ENCODE measurements around the gene LEMD1.
A peak's percentile ranks its signal among the peaks of the same experiment; 100 is the strongest.

The LEMD1 gene

GRCh38 chr1:205356440-205357139 lies 65.3 kb downstream of the LEMD1 start, which contains the start of gene KLHDC8A:
KLHDC8A (minus strand) TSS chr1:205356922; CDS start chr1:205343604, 13,318 bp downstream.
- no peak within 1 kb of the TSS for H3K4me3 ChIP-seq (ENCODE audit: low read depth, low read length)

DNA sequence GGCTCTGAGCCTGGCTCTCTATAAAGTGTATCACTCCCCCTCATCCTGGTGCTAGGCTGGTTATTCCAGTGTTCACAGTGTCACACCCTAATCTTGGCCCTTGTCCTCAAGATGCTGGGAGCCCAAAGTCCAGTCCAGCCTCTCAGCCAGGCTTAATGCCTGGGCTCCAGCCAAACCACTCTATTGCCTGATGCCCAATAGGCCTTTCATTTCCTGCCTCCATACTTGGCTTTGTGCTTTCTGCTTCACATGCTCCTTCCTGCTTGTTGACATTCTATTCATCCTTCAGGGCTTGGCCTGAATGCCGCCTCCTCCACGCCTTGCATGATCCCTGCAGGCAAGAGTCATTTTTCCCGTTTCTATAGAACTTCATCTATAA lies 66.8 kb downstream of the LEMD1 start:
- no peak overlapping the region for H3K4me3 ChIP-seq (ENCODE audit: low read depth, low read length)

DNA sequence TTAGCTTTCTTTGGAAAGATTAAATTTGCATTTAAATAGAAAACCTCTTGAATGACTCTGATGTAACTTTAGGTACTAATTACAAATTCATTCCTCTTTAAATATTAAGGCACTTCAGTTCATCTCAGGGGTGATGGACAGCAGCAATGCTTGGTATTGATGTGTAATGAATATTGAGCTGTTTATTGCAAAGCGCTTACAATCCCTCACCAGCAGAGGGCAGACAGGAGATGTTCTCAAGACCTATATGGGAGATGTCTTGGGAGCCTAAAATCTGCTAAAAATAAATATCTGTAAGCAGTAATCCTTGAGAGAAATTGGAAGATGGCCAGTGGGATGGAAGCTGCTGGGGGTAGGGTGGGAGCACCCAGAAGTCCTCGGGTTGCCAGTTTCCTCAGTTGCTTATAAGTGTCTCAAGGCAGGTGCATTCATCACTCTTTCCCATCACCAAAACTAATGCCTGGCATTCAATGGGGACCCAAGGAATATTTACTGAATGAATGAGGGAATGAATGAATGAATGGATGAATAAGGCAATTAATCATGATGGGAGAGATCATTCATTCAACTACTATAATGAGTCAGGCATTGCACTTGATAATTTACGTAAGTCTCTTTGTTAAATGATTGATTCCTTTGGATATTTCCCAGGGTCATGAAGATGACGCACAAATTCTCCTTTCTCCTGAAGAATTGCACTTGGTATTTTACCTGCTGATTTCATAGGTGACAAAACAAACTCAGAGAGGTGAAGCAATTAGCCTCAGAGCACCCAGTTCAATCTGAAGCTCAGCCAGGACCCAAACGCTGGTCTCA lies 67.4 kb downstream of the LEMD1 start:
- no peak overlapping the region for H3K4me3 ChIP-seq (ENCODE audit: low read depth, low read length)

DNA sequence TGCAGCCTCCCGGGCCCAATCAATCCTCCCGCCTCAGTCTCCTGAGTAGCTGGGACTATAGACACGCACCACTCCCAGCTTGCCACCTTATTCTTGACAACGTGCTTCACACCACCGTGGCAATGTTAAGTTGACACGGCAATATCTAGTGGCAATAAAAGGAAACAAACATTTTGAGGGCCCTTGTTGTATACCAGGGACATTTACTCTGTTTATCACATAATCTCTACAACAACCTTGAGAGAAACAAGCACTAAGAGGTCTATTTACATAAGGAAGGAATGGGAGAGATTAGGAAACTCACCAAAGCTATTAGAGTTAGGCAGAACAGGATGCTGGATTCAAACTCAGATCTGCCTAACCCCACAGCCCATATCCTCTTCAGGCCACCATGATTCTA lies 68.2 kb downstream of the LEMD1 start:
- H3K4me3 ChIP-seq (ENCODE audit: low read depth, low read length), result no peak overlapping the region

GRCh38 chr1:205353191-205353590 lies 68.7 kb downstream of the LEMD1 start:
- no peak overlapping the region for H3K4me3 ChIP-seq (ENCODE audit: low read depth, low read length)

DNA sequence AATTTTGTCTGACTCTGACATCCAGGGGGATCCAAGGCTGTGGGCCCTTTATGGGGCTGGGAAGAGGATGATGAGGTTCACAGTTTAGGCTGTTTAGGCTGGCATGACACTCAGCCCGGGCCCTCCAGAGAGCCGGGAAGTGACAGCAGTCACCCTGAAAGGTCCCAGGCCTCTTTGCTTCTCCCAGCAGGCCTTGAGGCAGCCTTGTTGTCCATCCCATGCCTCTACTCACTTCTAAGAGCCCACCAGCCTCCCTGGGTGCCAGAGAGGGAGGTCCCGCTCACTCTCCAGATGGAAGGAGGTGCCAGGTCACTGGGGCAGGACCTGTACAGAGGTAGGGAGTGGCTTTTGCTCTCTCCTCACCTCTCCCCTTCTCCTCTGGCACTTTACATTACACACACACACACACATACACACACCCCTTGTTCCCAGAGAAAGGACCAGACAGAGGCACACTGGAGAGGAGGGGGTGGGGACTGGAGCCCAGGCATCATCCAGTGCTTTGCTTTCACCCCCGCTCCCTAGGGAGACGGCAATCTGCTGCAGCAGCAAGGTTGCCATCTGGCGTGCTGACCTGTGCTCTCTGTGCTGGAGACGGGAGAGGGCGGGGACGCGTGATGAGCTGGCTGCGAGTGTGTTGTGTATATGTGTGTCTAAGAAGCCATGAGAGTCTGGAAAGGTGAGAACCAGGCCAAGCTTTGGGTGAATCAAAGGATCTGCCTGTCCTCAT lies 69.7 kb downstream of the LEMD1 start:
- no peak overlapping the region for H3K4me3 ChIP-seq (ENCODE audit: low read depth, low read length)

- no peak overlapping the region for H3K4me3 ChIP-seq (ENCODE audit: low read depth, low read length)
These were observed 71.1 kb downstream of the LEMD1 start for GRCh38 chr1:205350691-205351141.

GRCh38 chr1:205350124-205350523 lies 71.7 kb downstream of the LEMD1 start:
- H3K4me3 ChIP-seq (ENCODE audit: low read depth, low read length), result no peak overlapping the region

GRCh38 chr1:205348554-205349487 lies 73.0 kb downstream of the LEMD1 start:
- H3K4me3 ChIP-seq (ENCODE audit: low read depth, low read length), result no peak overlapping the region

DNA sequence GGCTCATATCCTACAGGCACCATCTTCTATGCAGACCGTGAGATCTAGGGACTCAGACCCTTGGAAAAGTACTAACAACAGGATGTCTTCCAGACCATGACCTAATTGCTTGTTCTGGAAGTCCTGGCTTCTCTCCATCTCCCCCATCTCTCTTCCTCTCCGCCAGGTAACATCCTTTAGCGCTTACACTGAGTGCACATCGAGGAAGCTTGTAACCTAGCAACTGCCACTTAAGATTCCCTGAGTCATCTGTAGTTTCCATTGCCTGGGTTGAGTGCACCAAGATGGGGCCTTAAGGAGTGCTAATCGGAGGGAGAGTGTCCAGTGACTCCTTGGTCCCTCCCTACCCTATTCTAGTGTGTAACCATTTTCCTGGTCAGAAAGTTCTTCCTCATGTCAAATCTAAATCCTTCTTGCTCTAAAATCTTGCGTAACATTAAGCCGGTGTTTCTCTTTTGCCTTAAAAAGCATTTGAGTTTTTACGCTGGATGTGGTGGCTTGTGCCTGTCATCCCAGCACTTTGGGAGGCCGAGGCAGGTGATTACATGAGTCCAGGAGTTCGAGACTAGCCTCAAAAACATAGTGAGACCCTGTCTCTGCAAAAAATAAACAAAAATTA lies 74.8 kb downstream of the LEMD1 start:
- H3K4me3 ChIP-seq (ENCODE audit: low read depth, low read length), result no peak overlapping the region

GRCh38 chr1:205345761-205346160 lies 76.1 kb downstream of the LEMD1 start:
- H3K4me3 ChIP-seq (ENCODE audit: low read depth, low read length), result no peak overlapping the region

- peak overlapping the region; percentile 42 for H3K4me3 ChIP-seq (ENCODE audit: low read depth, low read length)
These were observed 77.6 kb downstream of the LEMD1 start for GRCh38 chr1:205344066-205344928.

DNA sequence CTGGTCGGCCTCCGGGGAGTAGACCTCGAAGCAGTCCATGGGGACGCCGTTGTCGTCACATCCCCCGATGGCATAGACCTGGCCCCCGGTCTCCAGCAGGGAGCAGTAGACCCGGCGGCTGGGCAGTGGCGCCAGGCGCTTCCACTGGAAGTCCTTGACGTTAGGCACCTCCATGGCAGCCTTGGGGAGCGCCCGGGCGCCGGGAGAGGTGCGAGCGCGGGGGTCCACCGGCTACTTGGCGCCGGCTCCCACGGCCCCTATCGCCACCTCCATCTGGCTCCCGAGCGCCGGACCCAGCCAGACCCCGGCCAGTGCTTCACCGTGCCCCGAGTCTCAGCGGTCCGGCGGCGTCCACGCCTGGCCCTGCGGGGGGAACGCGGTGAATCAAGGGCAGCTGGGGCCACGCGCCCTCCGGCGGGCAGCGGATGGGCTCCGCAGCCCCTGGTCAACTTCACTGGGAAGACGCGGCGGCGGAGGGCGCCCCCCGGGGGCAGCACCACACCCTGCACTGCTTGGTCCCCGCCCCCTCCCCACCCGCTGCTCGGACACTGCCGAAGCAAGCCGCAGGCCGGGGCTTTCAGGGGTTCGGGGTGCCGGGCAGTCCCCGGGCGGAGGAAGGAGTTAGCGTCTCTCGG lies 78.3 kb downstream of the LEMD1 start:
- peak overlapping the region; percentile 42 for H3K4me3 ChIP-seq (ENCODE audit: low read depth, low read length)

GRCh38 chr1:205342986-205343385 lies 78.9 kb downstream of the LEMD1 start:
- no peak overlapping the region for H3K4me3 ChIP-seq (ENCODE audit: low read depth, low read length)

DNA sequence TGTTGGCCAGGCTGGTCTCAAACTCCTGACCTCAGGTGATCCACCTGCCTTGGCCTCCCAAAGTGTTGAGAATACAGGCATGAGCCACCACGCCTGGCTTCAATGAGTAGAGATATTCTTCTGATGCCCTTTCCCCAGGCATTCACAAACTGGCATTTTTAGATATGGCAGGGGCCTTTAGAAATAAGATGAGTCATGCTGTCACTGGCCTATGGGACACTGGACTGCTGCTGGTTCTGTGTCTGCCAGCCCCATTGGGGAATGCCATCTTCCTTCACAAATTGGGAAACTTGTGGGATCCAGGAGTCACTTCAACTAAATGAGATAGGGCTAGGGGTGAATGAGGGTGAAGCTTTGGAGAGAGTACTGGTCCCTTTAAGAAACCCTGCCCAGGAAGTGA lies 81.2 kb downstream of the LEMD1 start:
- H3K4me3 ChIP-seq (ENCODE audit: low read depth, low read length), result no peak overlapping the region

DNA sequence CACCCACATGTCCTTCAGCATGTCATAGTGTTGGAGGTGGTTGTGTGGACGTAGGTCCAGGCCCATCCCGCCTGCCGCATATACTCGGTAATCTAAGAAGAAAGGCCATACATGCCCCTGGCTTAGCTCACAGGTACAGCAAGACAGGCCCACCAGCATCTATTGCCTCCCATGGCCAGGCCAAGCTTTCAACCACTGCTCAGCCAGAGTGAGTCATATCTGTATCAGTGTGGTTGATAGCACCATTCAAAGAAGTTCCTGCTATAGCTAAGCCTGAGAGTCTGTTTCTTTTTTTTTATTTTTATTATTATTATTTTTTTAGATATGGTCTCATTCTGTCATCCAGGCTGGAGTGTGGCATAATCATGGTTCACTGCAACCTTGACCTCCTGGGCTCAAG lies 82.1 kb downstream of the LEMD1 start:
- H3K4me3 ChIP-seq (ENCODE audit: low read depth, low read length), result no peak overlapping the region

DNA sequence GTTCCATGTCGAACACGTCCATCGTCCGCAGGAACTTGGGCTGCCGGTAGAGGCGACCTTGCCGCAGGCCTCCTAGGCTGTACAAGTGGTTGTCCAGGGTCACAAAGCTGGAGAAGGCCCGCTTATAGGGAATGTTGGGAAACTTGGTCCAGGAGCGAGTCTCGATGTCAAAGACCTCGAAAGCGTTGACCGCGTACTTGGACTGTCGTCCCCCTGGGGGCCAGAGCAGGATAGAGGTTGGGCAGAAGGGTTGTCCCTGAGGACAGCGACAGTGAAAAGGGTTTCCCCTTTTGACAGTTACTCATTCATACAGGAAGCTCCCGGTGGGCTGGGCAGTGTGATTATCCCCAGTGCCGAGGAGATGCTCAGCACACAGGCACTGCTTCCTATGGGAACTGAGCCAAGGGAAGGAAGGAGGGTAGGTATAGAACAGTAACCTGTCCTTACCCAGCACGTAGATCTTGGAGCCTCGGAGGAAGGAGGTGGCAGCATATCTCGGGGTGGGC lies 82.6 kb downstream of the LEMD1 start:
- no peak overlapping the region for H3K4me3 ChIP-seq (ENCODE audit: low read depth, low read length)

DNA sequence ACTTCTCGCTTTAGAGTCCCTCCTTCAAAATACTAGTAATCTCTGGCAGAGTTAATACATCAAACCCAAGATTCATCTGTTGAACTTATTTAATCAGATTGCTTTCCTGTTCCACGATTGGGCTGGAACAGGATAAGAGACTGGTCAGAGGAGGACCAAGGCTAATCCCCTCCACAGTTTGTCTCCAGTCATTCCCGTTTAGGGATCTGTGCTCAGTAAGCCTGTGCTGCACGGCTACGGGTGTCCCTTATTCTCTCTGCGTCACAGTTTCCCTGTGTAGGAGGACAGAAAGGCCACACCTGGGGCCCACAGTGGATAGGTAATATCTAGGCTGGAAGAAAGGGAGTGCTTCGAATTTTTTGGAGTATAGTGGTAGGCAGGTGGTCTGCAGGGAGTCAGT lies 83.8 kb downstream of the LEMD1 start:
- no peak overlapping the region for H3K4me3 ChIP-seq (ENCODE audit: low read depth, low read length)
